Measurements from ENCODE around the gene SOS2.

SOS2 gene

GRCh38 chr14:50110323-50111037 is 120.9 kb downstream of the SOS2 start:
- ChIA-PET CTCF (interaction anchor here (0.9 to 8.2 kb wide), 2 partner anchors 248 to 257 kb away, joined by 3 to 120 read pairs; no protein-coding TSS in a partner anchor), POLR2A (no interaction called here)
- no peak overlapping the region for H3K4me3 ChIP-seq (ENCODE audit: low read depth, low read length)
- no peak for TF ChIP-seq CTCF (IDR thresholded peaks at IDR 0.05; ENCODE audit: insufficient read depth, low read length, missing control alignments)
- DNase-seq (ENCODE audit: low read depth, low spot score): no peak

- no peak overlapping the region for H3K4me3 ChIP-seq (ENCODE audit: low read depth, low read length)
- POLR2A ChIA-PET: no interaction called here
- TF ChIP-seq CTCF (IDR thresholded peaks at IDR 0.05; ENCODE audit: insufficient read depth, low read length, missing control alignments): no peak
- CTCF ChIA-PET: interaction anchor here (0.9 to 1.1 kb wide), 3 partner anchors 241 to 247 kb away, joined by 3 to 6 read pairs (median 5); no protein-coding TSS in a partner anchor
- no peak for DNase-seq (ENCODE audit: low read depth, low spot score)
Observed at GRCh38 chr14:50109342-50109741, 122.0 kb downstream of the SOS2 start.

GRCh38 chr14:50107850-50108249 is 123.5 kb downstream of the SOS2 start:
- no peak overlapping the region for H3K4me3 ChIP-seq (ENCODE audit: low read depth, low read length)
- ChIA-PET POLR2A (no interaction called here), CTCF (interaction anchor here (1.1 to 13.6 kb wide), 3 partner anchors 228 to 255 kb away, joined by 5 to 368 read pairs (median 99); partner anchors contain the start of gene NEMF)
- no peak for TF ChIP-seq CTCF (IDR thresholded peaks at IDR 0.05; ENCODE audit: insufficient read depth, low read length, missing control alignments)
- DNase-seq (ENCODE audit: low read depth, low spot score): no peak

GRCh38 chr14:50106178-50106577 is 125.2 kb downstream of the SOS2 start:
- TF ChIP-seq CTCF (IDR thresholded peaks at IDR 0.05; ENCODE audit: insufficient read depth, low read length, missing control alignments): no peak
- no peak for DNase-seq (ENCODE audit: low read depth, low spot score)
- ChIA-PET POLR2A (no interaction called here), CTCF (interaction anchor here (1.1 to 13.6 kb wide), 6 partner anchors 214 to 253 kb away, joined by 4 to 368 read pairs (median 27); partner anchors contain the start of genes ARF6 and NEMF)
- no peak overlapping the region for H3K4me3 ChIP-seq (ENCODE audit: low read depth, low read length)

GRCh38 chr14:50103558-50103957 is 127.8 kb downstream of the SOS2 start:
- POLR2A ChIA-PET: no interaction called here
- no peak for DNase-seq (ENCODE audit: low read depth, low spot score)
- CTCF ChIA-PET: interaction anchor here (0.8 to 13.6 kb wide), 12 partner anchors 9 to 251 kb away, joined by 3 to 368 read pairs (median 6); partner anchors contain the start of gene NEMF
- TF ChIP-seq CTCF (IDR thresholded peaks at IDR 0.05; ENCODE audit: insufficient read depth, low read length, missing control alignments): no peak
- H3K4me3 ChIP-seq (ENCODE audit: low read depth, low read length): no peak overlapping the region

- no peak for TF ChIP-seq CTCF (IDR thresholded peaks at IDR 0.05; ENCODE audit: insufficient read depth, low read length, missing control alignments)
- no peak for DNase-seq (ENCODE audit: low read depth, low spot score)
- no peak overlapping the region for H3K4me3 ChIP-seq (ENCODE audit: low read depth, low read length)
- POLR2A ChIA-PET: interaction anchor here (0.7 to 2.1 kb wide), 2 partner anchors 239 to 249 kb away, joined by 3 to 4 read pairs; partner anchors contain the start of gene NEMF
- CTCF ChIA-PET: interaction anchor here (1.1 to 13.6 kb wide), 6 partner anchors 14 to 249 kb away, joined by 3 to 368 read pairs (median 24); partner anchors contain the start of genes ARF6 and NEMF
Observed at GRCh38 chr14:50101417-50101816, 130.0 kb downstream of the SOS2 start.
